8988T (cell line): ENCODE measurements around the gene RAG2.
"Not testable (repeated sequence)": the region's sequence is repeated elsewhere in the genome, so short reads cannot be mapped to it uniquely, and the experiment has no call there.

Experiments
- DNase-seq: peaks from one replicate; pipeline ENCODE4 v3.0.0; 2011

RAG2 gene

DNA sequence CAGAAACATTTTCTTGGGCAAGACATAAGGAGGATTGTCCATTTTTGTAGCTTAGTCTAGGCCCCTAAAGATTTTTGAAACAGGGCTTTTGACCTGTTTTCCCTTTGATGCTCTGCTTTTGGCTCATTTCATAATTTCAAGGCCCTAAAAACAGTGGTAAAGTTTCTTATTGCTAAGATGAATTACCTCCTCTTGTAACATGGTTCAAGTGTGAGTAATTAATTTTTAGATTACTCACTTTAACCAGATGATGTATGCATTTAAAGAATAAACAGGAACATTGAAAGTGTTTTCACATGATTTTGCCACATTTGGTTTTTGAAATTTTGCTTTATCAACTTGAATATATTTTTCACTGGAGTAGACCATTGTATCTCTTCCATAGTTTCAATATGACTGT, 1.2 kb downstream of the RAG2 start:
- DNase-seq, result no peak

DNA sequence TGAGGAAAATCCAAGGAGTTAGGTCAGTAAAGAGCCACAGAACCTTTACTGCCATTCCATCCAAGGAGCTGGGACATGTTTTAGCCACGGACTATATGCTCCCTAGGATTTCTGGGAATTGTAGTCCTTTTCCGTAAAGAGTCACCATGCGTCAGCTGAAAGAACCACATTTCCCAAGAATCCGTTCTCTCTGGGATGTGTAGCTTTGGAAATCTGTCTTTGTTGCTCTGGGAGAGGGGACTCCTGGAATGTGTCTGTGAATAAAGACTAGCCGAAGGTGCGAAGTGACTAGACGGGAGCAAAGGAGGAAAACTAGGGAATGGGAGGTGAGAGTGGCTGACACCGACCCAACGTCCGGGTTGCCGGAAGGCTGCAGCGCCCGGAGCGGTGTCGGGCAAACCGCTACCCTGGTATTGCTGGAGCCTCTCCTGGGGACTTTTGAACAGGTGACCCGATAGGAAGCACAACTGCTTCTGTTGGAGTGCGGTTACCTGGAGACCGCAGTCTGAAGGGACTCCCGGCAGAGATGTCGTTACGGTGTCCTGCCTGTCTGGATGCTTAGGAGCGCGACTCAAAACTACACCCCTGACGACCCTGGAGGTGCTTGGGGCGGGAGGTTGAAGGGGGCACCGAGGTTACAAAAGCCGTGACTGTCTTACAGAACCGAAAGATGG, 3.6 kb downstream of the RAG2 start, which contains the start of gene IFTAP:
TSS of gene IFTAP (plus strand) at position 187 of the 674 bp plus-strand sequence. CDS start 15,602 bp downstream, outside the sequence.
- peak; percentile 60 for DNase-seq

DNA sequence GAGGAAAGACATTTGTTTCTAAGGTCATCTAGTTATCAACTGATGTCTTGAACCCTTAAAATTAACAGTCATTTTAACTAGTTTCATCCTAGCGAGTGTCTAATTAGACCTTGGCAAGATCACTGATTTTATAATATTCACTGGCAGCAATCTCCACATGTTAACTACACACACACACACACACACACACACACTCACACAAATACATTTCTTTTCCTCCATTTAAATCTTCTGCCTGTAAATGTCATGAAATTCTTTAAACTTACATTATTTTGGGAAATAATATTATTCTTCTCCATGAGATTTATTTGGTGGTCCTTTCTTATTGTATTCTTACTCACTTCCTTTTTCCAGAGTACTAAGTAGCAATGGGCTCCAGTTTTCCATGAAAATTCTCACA, 6.6 kb downstream of the RAG2 start:
- DNase-seq, result no peak

DNA sequence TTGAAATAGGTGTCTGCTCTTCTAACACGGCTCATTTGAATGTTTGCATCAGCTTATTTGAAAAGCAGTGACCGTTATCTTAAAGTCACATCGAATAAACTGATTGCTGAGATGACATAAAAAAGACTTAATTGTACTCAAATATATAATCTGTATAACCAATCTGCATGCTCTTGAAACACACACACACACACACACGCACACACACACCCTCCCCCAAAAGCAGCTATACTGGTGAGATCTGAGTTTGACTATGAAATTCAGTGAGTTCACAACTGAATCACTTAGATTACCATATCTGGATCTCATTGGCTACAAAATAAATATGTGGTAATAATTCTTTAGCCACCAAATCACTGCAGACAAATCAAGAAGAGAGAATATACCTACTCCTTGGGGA, 7.5 kb downstream of the RAG2 start:
- DNase-seq, result no peak

DNA sequence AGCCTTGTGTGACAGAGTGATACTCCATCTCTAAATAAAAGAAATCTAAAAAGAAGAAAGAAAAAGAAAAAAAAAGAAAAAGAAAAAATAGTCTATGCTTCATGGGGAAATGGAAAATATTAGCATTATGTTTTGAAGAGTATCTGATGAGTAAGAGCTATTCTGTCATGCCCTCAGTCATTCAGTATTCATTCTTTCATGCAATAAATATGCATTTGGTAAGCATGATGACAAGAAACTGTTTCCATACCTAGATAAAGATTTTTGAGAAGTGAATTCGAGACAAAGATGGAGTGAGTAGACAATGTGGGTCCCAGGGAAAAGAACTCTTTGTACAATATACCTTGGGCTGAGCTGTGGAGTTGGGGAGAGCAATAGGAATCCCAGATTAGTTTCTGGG, 9.9 kb downstream of the RAG2 start:
- no peak for DNase-seq

DNA sequence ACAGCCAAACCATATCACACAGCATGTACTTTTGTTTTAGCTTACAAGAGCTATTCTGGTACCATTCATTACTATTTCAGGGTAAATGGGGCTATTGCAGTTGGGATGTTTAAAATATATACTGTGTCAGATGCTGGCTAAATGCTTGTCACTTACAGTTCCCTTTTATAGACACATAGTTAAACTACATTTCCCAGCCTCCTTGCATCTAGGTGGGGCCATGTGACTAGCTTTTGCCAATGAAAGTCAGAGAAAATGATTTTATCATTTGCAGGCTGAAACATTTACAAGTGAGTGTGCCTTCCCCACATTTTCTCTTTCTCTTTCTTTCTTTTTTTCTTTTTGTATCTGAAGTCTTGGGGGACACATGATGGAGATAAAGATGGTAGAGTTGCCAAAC, 11.5 kb downstream of the RAG2 start:
- no peak for DNase-seq

DNA sequence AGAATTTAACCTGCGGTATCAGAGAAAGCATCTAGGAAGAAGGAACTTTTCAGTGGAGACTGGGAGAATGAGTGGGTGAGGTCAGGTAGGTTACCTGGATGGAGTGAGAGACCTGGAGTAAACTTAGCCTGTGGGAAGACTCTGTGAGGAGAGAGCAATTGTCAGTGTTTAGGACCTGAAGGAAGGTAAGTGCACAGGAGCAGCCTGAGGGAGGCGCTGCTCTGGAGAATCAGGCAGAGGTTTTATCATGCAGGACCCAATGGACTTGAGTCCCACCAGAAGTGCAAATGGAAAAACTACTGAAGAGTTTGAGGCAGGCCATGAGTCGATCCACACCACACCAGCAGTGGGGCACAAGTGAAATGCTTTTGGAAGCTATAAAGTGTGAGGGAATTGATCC, 14.4 kb downstream of the RAG2 start:
- DNase-seq, result no peak

DNA sequence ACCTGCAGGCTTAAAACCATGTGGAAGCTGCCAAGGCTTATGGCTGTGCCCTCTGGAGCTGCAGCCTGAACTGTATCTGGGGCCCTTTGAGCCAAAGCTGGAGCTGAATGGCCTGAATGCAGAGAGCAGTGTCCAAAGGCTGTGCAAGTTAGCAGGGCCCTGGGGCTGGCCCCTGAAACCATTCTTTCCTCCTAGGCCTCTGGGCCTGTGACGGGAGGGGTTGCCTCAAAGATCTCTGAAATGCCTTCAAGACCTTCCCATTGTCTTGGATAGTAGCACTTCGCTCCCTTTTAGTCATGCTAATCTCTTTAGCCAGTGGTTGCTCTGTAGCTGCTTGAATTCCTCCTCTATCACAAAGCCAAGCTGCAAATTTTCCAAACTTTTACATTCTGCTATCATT, 16.5 kb downstream of the RAG2 start:
- no peak for DNase-seq

DNA sequence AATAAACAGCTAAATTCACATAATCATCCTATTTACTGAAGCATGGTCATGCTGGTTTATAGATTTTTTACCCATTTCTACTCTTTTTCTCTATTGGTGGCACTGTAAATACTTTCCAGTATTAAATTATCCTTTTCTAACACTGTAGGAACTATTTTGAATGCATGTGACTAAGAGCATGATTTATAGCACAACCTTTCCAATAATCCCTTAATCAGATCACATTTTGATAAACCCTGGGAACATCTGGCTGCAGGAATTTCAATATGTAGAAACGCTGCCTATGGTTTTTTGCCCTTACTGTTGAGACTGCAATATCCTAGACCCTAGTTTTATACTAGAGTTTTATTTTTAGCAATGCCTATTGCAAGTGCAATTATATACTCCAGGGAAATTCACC, 19.6 kb downstream of the RAG2 start:
- DNase-seq, result no peak

DNA sequence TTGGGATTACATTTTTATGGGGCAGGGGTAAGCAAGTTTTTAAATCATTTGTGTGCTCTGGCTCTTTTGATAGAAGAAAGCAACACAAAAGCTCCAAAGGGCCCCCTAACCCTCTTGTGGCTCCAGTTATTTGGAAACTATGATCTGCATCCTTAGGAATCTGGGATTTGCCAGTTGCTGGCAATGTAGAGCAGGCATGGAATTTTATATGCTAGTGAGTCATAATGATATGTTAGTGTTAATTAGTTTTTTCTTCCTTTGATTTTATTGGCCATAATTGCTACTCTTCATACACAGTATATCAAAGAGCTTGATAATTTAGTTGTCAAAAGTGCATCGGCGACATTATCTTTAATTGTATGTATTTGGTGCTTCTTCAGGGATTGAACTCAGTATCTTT, 20.2 kb downstream of the RAG2 start:
- DNase-seq, result no peak

DNA sequence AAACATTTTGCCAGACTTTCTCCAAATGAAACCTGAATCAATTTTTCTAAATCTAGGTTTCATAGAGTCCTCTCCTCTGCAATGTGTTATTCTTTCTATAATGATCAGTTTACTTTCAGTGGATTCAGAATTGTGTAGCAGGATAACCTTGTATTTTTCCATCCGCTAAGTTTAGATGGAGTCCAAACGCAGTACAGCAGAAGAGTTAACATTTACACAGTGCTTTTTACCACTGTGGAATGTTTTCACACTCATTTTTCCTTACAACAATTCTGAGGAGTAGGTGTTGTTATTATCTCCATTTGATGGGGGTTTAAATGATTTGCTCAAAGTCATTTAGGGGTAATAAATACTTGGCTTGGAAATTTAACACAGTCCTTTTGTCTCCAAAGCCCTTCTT, 20.7 kb downstream of the RAG2 start:
- DNase-seq, result no peak

DNA sequence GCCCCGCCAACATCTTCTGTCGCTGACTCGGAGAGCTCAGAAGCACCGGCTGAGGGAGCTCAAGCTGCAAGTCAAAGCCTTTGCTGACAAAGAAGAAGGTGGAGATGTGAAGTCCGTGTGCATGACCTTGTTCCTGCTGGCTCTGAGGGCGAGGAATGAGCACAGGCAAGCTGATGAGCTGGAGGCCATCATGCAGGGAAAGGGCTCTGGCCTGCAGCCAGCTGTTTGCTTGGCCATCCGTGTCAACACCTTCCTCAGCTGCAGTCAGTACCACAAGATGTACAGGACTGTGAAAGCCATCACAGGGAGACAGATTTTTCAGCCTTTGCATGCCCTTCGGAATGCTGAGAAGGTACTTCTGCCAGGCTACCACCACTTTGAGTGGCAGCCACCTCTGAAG, 23.6 kb downstream of the RAG2 start:
- DNase-seq, result no peak

DNA sequence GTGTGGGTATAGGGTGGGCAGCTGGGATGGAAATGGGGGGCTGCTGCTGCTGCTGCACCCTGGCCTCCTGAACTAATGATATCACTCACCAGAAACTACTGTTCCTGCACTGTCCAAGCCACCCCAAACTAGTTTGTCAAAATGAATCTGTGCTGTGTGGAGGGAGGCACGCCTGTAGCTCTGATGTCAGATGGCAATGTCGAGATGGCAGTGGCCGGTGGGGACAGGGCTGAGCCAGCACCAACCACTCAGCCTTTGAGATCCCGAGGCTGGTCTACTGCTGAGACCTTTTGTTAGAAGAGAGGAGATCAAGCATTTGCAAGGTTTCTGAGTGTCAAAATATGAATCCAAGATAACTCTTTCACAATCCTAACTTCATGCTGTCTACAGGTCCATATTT, 28.9 kb downstream of the RAG2 start:
- no peak for DNase-seq

DNA sequence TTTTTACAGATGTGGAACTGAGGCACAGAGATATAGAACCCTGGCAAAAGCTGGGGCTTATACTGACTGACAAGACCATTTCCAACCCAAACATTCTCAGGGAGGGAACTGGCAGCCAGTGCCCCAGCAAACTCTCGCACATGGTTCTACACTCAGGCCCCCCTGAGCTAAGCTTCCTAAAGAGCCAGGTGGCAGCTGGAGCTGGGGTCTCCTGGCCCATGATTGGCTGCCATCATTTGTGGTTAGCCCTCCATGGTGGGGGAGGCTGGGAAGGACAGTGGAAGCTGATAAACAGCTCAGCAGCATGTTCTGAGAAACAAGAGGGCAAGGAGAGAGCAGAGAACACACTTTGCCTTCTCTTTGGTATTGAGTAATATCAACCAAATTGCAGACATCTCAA, 30.3 kb downstream of the RAG2 start, which contains the start of gene RAG1:
TSS of gene RAG1 (plus strand) at position 314 of the 400 bp plus-strand sequence. CDS start 5,298 bp downstream, outside the sequence.
- DNase-seq, result no peak

DNA sequence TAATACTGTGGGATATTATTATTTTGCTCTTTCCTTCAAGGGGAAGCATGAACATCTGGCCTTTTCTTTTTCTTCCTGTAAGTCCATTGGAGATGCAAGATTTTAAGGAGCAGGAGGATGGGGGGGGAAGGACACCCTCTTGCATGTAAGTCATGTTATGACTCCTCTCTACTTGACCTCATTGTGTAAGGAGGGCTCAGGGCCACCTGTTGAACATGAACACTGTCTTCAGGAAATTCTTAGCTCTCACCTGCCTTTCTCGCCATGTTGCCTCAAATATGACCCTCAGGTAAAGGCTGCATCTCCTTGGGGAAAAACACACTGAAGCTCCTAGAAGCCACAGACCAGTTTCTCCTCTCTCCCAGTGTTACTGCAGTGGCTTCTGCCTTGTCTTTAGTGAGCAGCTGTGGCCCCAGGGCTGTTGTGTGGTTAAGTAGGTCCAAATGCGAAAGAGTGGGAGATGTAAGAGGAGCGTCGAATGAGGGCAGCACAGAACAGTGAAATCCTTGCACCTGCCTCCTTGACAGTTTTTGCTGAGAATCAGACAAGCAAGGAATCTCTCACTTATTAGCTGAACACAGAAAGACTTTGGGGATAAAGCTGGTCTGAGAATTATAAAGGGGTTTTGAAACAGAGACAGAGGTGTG, 31.5 kb downstream of the RAG2 start:
- DNase-seq, result no peak

DNA sequence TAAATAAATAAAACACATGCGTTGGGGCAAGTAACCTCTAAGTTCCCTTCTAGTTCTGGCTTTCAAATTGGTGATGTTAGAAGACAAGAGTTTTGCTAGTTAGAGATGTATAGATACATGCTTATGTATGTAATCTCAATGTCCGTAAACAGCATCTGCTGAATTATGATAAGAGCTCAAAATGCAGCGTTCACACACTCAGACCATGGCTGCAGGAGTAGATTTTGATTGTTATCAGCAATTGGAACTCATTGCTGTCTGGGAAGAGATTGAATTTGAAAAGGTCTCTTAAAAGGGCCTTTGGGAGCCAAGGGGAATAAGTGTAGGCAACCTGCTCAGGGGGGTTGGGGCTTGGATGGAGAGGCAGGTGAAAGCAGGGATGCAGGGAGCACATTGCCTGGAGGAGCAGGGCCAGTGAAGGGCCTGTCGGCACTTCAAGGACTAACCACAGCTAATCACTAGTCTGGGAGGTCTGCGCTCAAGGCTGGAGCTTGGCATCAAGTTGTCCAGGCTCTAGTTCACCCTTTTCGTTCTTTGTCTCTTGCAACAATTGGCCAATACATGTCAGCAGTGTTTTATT, 32.9 kb downstream of the RAG2 start:
- no peak for DNase-seq

DNA sequence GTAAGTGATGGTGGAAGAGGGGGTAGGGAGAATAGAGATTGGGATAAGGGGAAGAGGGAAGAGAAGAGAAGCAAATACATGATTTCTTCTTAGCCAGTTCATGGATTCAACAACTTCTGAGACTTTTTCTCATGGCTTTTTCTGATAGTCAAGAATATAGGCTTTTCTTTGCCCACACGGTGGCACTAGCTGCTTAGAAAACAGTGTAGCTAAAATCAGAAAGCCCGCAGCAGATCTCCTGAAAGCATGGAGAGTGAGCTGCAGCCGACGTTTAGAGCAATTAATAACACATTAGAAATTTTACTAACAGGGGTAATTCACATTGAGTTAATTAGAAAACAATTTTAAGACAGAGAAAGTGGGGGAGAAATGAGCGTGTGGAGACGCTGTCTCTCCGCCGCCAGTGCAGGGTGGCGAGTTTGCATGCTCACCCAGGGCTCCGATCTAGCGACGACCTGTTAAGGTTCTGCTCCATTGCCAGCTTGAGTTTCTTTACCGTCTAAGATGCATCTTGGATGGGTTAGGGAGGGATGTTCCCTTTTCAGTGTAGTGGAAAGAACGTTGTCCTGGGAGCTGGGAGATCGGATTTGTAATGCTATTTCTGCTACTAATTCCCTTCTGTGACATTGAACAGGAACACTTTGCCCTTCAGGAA, 33.5 kb downstream of the RAG2 start:
- no peak for DNase-seq

DNA sequence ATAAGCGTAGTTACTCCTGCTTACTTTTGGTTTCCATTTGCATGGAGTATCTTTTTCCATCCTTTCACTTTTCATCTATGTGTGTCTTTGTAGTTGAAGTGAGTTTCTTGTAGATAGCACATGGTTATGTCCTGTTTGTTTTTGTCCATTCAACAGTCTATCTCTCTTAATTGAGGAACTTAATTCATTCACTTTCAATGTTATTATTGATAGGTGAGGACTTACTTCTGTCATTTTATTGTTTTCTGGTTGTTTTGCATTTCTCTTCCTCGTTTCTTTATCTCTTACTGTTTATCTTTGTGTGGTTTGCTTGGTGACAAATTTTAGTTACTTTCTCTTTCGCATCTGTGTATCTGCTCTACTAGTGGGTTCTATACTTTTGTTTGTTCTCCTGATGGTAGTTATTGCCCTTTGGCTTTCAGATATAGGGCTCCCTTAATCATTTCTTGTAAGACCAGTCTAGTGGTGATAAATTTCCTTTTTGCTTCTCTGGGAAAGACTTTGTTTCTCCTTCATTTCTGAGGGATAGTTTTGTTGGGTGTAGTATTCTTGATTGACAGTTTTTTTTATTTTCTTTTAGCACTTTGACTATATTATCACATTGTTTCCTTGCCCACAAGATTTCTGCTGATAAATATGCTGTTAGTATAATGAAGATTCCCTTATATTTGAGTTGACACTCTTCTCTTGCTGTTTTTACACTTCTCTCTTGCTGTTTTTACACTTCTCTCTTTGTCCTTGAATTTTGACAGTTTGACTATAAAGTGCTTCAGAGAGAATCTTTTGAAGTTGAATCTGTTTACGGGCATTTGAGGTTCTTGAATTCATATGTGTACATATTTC, 39.2 kb downstream of the RAG2 start:
- DNase-seq, result no peak

DNA sequence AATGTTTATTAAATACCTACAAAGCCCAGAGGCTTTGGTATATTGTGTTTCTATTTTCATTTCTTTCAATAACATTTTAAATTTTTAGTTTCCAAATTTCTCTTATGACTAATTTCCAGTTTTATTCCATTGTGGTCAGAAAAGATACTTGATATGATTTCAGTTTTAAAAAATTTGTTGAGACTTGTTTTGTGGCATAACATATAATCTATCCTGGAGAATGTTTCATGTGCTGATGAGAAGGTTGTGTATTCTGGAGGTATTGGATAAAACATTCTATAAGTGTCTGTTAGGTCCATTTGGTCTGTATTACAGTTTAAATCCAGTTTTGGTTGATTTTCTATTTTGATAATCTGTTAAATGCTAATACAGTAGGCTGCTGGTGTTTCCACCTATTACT, 40.0 kb downstream of the RAG2 start:
- DNase-seq, result no peak

DNA sequence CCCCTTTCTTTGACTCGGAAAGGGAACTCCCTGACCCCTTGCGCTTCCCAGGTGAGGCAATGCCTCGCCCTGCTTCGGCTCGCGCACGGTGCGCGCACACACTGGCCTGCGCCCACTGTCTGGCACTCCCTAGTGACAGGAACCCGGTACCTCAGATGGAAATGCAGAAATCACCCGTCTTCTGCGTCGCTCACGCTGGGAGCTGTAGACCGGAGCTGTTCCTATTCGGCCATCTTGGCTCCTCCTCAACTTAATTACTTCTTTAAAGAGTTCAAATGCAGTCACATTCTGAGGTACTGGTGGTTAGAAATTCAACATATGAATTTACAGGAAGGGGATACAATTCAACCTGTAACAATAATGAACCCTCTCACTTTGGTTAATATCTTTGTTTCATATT, 40.6 kb downstream of the RAG2 start:
- not testable (repeated sequence) for DNase-seq

DNA sequence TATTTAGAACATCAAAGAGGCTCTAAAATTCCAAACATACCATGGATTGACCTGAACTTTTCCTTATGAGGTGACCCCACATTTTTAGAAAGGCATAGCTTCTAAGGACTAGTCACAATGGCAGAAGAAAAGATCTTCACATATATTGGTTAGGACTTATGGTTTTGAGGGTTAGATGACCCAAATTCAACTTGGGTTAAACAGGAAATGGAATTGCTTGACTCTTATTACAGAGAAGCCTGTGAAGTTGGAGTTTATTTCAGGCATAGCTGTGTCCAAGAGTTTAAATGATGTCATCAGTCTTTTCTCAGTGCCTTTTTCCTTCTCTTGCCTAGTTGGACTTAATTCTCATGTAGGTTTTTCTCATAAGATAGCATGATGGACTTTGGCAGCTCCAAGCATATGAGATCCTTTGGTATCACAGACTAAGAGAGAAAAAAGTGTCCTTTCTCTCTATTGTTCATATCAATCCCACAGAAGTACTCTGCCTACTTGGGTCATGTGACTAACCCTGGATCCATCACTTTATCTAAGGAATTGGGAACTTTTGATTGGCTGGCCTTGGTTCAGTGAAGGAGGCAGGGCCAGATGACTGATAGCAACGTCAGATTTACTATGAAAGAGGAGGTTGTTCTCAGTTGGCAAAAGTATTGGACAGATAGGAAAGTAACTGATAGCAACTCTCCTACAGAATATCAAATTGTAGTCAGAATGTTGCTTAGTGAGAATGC, 47.5 kb downstream of the RAG2 start:
- DNase-seq, result no peak
